ENCODE measurements around the gene IKZF5.

IKZF5 gene

GRCh38 chr10:123014772-123015171 lies 6.2 kb upstream of the IKZF5 start:
- no peak for DNase-seq

GRCh38 chr10:123013456-123014419 lies 5.1 kb upstream of the IKZF5 start:
- DNase-seq = no peak

- no peak for DNase-seq
Observed at GRCh38 chr10:123011987-123012386, 3.4 kb upstream of the IKZF5 start.

- no peak for DNase-seq
Observed at GRCh38 chr10:123009105-123009820, 668 bp upstream of the IKZF5 start.

- peak; percentile 61 for DNase-seq
Observed at GRCh38 chr10:123007558-123008354, 839 bp downstream of the IKZF5 start.

GRCh38 chr10:123004298-123004697 lies 4.3 kb downstream of the IKZF5 start:
- DNase-seq = no peak

- DNase-seq = no peak
Observed at GRCh38 chr10:123001370-123001769, 7.2 kb downstream of the IKZF5 start.

- DNase-seq = no peak
Observed at GRCh38 chr10:123000155-123000554, 8.4 kb downstream of the IKZF5 start.

GRCh38 chr10:122999347-122999746 lies 9.2 kb downstream of the IKZF5 start:
- DNase-seq = no peak

GRCh38 chr10:122998934-122999333 lies 9.7 kb downstream of the IKZF5 start:
- no peak for DNase-seq

- DNase-seq = no peak
Observed at GRCh38 chr10:122998360-122998917, 10.2 kb downstream of the IKZF5 start.

GRCh38 chr10:122997864-122998263 lies 10.7 kb downstream of the IKZF5 start:
- no peak for DNase-seq

- no peak for DNase-seq
Observed at GRCh38 chr10:122995936-122996335, 12.7 kb downstream of the IKZF5 start.

- no peak for DNase-seq
Observed at GRCh38 chr10:122993797-122994336, 14.7 kb downstream of the IKZF5 start.

GRCh38 chr10:122992031-122992585 lies 16.5 kb downstream of the IKZF5 start:
- DNase-seq = no peak

GRCh38 chr10:122990278-122990677 lies 18.3 kb downstream of the IKZF5 start:
- DNase-seq = no peak

- no peak for DNase-seq
Observed at GRCh38 chr10:122988501-122988900, 20.1 kb downstream of the IKZF5 start.

GRCh38 chr10:122986335-122986734 lies 22.3 kb downstream of the IKZF5 start:
- no peak for DNase-seq

GRCh38 chr10:122984708-122985107 lies 23.9 kb downstream of the IKZF5 start:
- DNase-seq = no peak

- no peak for DNase-seq
Observed at GRCh38 chr10:122983898-122984297, 24.7 kb downstream of the IKZF5 start.

GRCh38 chr10:122981066-122981464 lies 27.5 kb downstream of the IKZF5 start:
- no peak for DNase-seq
